H1 (cell line): ENCODE measurements around the gene ADGRL3. TPM values are rescaled to one million over a fixed set of nuclear protein-coding genes. Genes with fewer than 3 reads are reported as not detected.

ENCODE experiments used
- CTCF ChIA-PET: fragments of 300-600 bp; sonication (Branson Sonifier 250); formaldehyde crosslinking; loops from one replicate; lab custom pipeline; 2021; ENCODE audit not compliant: partially characterized antibody; lab: Charles Lee
- POLR2A ChIA-PET: fragments of 300-600 bp; sonication (Branson Sonifier 250); formaldehyde crosslinking; loops from one replicate; lab custom pipeline; 2021; ENCODE audit warnings: inconsistent platforms; ENCODE audit not compliant: partially characterized antibody; lab: Charles Lee
- DNase-seq, 2 experiments: peaks; one replicate each; pipeline versions ENCODE4 v3.0.0 to v3.0.0-alpha.2; 2010 to 2022; ENCODE audit warnings: low spot score in 2 of 2, low read depth in 1 of 2, mixed read lengths in 1 of 2
- FAIRE-seq: peaks from 2 replicates; lab custom pipeline; 2011; peaks lifted over from hg19 to GRCh38; lab: Jason Lieb, UNC
- H2AFZ ChIP-seq: 2 replicates; pipeline ENCODE4 v1.8.1; 2012; ENCODE audit warnings: low read length, inconsistent platforms
- H2AK5ac ChIP-seq: 2 replicates; pipeline ENCODE4 v1.6.1; 2013; ENCODE audit warnings: low read depth, low read length
- H2BK120ac ChIP-seq: replicated peaks from 2 replicates; pipeline ENCODE3; 2013; ENCODE audit warnings: low read depth, low read length, inconsistent platforms
- H2BK12ac ChIP-seq: 2 replicates; pipeline ENCODE4 v1.6.1; 2013; ENCODE audit warnings: low read depth, low read length
- H2BK15ac ChIP-seq: 2 replicates; pipeline ENCODE4 v1.6.1; 2013; ENCODE audit warnings: low read length
- H2BK20ac ChIP-seq: 2 replicates; pipeline ENCODE4 v1.6.1; 2013; ENCODE audit warnings: low read length
- H2BK5ac ChIP-seq: 2 replicates; pipeline ENCODE4 v1.6.1; 2013; ENCODE audit warnings: low read depth, low read length
- H3K14ac ChIP-seq: 2 replicates; pipeline ENCODE4 v1.6.1; 2013; ENCODE audit warnings: inconsistent platforms; ENCODE audit not compliant: insufficient read length
- H3K18ac ChIP-seq: 2 replicates; pipeline ENCODE4 v1.6.1; 2013; ENCODE audit warnings: low read length; ENCODE audit errors: extremely low read depth
- H3K23ac ChIP-seq: 2 replicates; pipeline ENCODE4 v1.6.1; 2013; ENCODE audit warnings: inconsistent platforms; ENCODE audit not compliant: insufficient read length
- H3K23me2 ChIP-seq: 2 replicates; pipeline ENCODE4 v1.6.1; 2013; ENCODE audit warnings: low read depth, low read length
- H3K27ac ChIP-seq: 2 replicates; pipeline ENCODE4 v1.6.1; 2011; ENCODE audit warnings: low read depth, low read length, inconsistent platforms
- H3K27me3 ChIP-seq, 4 experiments: replicated peaks in 1 of 4; 1 replicate in 1 of 4; 2 replicates in 3 of 4; pipeline versions ENCODE4 v1.6.1 to v1.8.1; 2011 to 2013; ENCODE audit warnings: low read length in 3 of 4, mild to moderate bottlenecking in 3 of 4, inconsistent platforms in 2 of 4, mixed read lengths in 2 of 4, moderate library complexity in 1 of 4; ENCODE audit not compliant: control insufficient read depth in 3 of 4, insufficient read depth in 3 of 4; ENCODE audit errors: extremely low read depth in 1 of 4
- H3K36me3 ChIP-seq, 4 experiments: 2 replicates each; pipeline versions ENCODE4 v1.6.1 to v1.8.1; 2011 to 2013; ENCODE audit warnings: mild to moderate bottlenecking in 4 of 4, low read length in 3 of 4, moderate library complexity in 2 of 4, control low read depth in 1 of 4, inconsistent platforms in 1 of 4; ENCODE audit not compliant: insufficient read depth in 4 of 4, control insufficient read depth in 2 of 4
- H3K4ac ChIP-seq: replicated peaks from 2 replicates; pipeline ENCODE3; 2013; ENCODE audit warnings: low read length, low read depth, mixed read lengths, inconsistent platforms; ENCODE audit not compliant: insufficient read length
- H3K4me1 ChIP-seq, 4 experiments: replicated peaks in 1 of 4; 1 replicate in 1 of 4; 2 replicates in 3 of 4; pipeline versions ENCODE4 v1.6.1 to v1.8.1; 2011 to 2013; ENCODE audit warnings: low read length in 3 of 4, inconsistent platforms in 2 of 4, mixed read lengths in 1 of 4; ENCODE audit not compliant: insufficient read depth in 4 of 4, control insufficient read depth in 3 of 4
- H3K4me2 ChIP-seq, 2 experiments: 2 replicates each; pipeline versions ENCODE4 v1.6.1 to v1.8.1; 2011 to 2013; ENCODE audit warnings: low read depth in 2 of 2, low read length in 2 of 2, control low read depth in 1 of 2, inconsistent platforms in 1 of 2, mild to moderate bottlenecking in 1 of 2; ENCODE audit not compliant: insufficient read depth in 1 of 2
- H3K4me3 ChIP-seq, 4 experiments: fragments of 200-600, 300-600 bp in 1 of 4; sonication (generic), shearing (Covaris generic), sonication (Bioruptor Twin) in 1 of 4; 2 replicates each; pipeline versions ENCODE4 v1.5.1 to v1.8.1; 2011 to 2016; ENCODE audit warnings: low read length in 4 of 4, low read depth in 3 of 4, control low read depth in 2 of 4, inconsistent platforms in 2 of 4, mild to moderate bottlenecking in 2 of 4, mixed read lengths in 1 of 4, moderate library complexity in 1 of 4; ENCODE audit not compliant: insufficient read depth in 2 of 4; ENCODE audit errors: extremely low read depth in 1 of 4
- H3K56ac ChIP-seq: replicated peaks from 2 replicates; pipeline ENCODE3; 2013; ENCODE audit warnings: low read depth, mild to moderate bottlenecking, mixed read lengths, low read length, inconsistent platforms; ENCODE audit not compliant: insufficient read length
- H3K79me1 ChIP-seq: 2 replicates; pipeline ENCODE4 v1.6.1; 2013; ENCODE audit warnings: low read depth, low read length, control low read depth
- H3K79me2 ChIP-seq, 2 experiments: 2 replicates each; pipeline versions ENCODE4 v1.6.1 to v1.8.1; 2012 to 2013; ENCODE audit warnings: low read length in 2 of 2, mild to moderate bottlenecking in 2 of 2, inconsistent platforms in 1 of 2; ENCODE audit not compliant: insufficient read depth in 2 of 2, control insufficient read depth in 1 of 2
- H3K9ac ChIP-seq, 4 experiments: replicated peaks in 1 of 4; 1 replicate in 1 of 4; 2 replicates in 3 of 4; pipeline versions ENCODE4 v1.6.1 to v1.8.1; 2011 to 2013; ENCODE audit warnings: low read depth in 3 of 4, low read length in 3 of 4, control low read depth in 2 of 4, mild to moderate bottlenecking in 2 of 4, moderate library complexity in 2 of 4, inconsistent platforms in 1 of 4; ENCODE audit errors: extremely low read depth in 1 of 4
- H3K9me3 ChIP-seq, 2 experiments: 2 replicates each; pipeline versions ENCODE4 v1.6.1 to v1.8.1; 2012 to 2013; ENCODE audit warnings: mild to moderate bottlenecking in 2 of 2, moderate library complexity in 2 of 2, control low read depth in 1 of 2, inconsistent platforms in 1 of 2, low read depth in 1 of 2, low read length in 1 of 2, mixed read lengths in 1 of 2; ENCODE audit not compliant: insufficient read depth in 2 of 2
- H4K20me1 ChIP-seq, 2 experiments: replicated peaks in 1 of 2; 2 replicates each; pipeline versions ENCODE3 to v1.8.1; 2011 to 2013; ENCODE audit warnings: inconsistent platforms in 2 of 2, low read length in 2 of 2, mild to moderate bottlenecking in 1 of 2; ENCODE audit not compliant: insufficient read depth in 2 of 2, control insufficient read depth in 1 of 2
- H4K5ac ChIP-seq: 2 replicates; pipeline ENCODE4 v1.6.1; 2013; ENCODE audit warnings: low read length, low read depth, mixed read lengths, inconsistent platforms; ENCODE audit not compliant: insufficient read length
- H4K8ac ChIP-seq: 2 replicates; pipeline ENCODE4 v1.8.0; 2013; ENCODE audit warnings: mild to moderate bottlenecking, moderate library complexity, low read length, inconsistent platforms; ENCODE audit not compliant: insufficient read depth; ENCODE audit errors: extremely low read depth
- H4K91ac ChIP-seq: replicated peaks from 2 replicates; pipeline ENCODE3; 2013; ENCODE audit warnings: low read length, mixed read lengths, inconsistent platforms; ENCODE audit not compliant: insufficient read length
- POLR2A ChIP-seq, 2 experiments: IDR thresholded peaks; 1 replicate in 1 of 2; 2 replicates in 1 of 2; pipeline ENCODE4 v1.6.1; 2011; ENCODE audit warnings: low read depth in 2 of 2, low read length in 2 of 2, mild to moderate bottlenecking in 2 of 2; ENCODE audit errors: control extremely low read depth in 1 of 2
- WGBS, 2 experiments: shearing (Covaris generic) in 1 of 2; methylation state at CpG; one replicate each; pipeline versions ENCODE4 v1.1.6 to v1.1.7; 2013 to 2015; ENCODE audit warnings: low lambda C conversion rate in 2 of 2, mixed read lengths in 2 of 2, inconsistent platforms in 1 of 2, low coverage in 1 of 2, missing lambda C conversion rate in 1 of 2; ENCODE audit not compliant: insufficient replicate concordance in 2 of 2, insufficient coverage in 1 of 2, insufficient read length in 1 of 2; ENCODE audit errors: extremely low coverage in 1 of 2, missing lambda C conversion rate in 1 of 2; 5-methylcytosine and 5-hydroxymethylcytosine counted together
- polyA plus RNA-seq, 7 experiments: library from polyadenylated mRNA; depleted of rRNA in 3 of 7; stranded (reverse) in 5 of 7; unstranded in 2 of 7; fragments of >200 nt in 5 of 7; fragments of 200-250 nt in 2 of 7; gene quantifications; 1 replicate in 5 of 7; 2 replicates in 1 of 7; 4 replicates in 1 of 7; pipeline versions ENCODE4 v1.2.1 to v1.2.3, GENCODE V29; 2011 to 2013; ENCODE audit warnings: missing spikeins in 2 of 7, mixed read lengths in 2 of 7
- total RNA-seq: library from RNA; stranded (reverse); fragmentation: NEBNext Ultra II Directional; extraction: Animal tissue kit (Norgen Biotek cat#: 25700); gene quantifications from 2 replicates; pipeline ENCODE4 v1.2.1, GENCODE V29; 2021
- TF ChIP-seq, protein P1 (sequence below): IDR thresholded peaks from 2 replicates; pipeline ENCODE4 v1.6.1; 2011; ENCODE audit warnings: low read depth, mild to moderate bottlenecking, low read length; ENCODE audit not compliant: insufficient read depth

The ADGRL3 gene
- total and polyA plus RNA-seq, 2 of the 8 experiments (the other 6 are each of a cell fraction or from before 2014, with no cell fraction given): 6.6 to 13.0 TPM

DNA sequence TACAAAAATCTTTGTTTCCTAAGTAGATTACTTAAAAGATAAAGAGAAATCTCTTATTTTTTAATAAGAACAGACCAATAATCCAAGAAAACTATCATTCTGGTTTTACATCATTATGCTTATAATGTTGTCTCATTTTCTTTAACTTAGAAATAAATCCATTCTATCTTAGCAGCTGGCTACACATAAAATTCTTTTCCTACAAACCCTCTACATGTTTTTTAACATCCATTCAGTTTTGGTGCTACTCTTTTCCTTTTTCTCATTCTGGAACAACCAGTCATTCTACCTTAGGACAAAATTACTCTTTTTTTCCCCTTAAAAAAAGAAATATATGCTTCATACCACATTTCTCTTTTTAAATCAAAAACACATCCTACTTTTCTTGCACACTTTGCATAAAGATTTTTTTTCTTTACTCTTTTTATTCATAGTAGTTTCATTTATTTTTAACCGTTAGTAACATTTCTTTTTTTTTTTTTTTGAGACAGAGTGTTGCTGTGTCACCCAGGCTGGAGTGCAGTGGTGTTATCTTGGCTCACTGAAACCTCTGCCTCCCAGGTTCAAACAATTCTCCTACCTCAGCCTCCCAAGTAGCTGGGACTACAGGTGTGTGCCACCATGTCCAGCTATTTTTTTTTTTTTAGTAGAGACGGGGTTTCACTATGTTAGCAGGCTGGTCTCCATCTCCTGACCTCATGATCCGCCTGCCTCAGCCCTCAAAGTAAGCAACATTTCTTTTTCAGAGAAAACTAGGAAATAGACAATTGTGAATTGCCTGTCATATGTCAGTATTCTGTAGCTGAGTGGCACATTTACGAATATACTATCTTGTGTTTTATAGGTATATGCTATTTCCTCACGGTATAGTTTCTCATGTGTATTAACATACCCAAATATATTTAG, 562.8 kb downstream of the ADGRL3 start:
- Histone ChIP-seq H3K4me2 (no peak overlapping the region; a peak in 1 of 4 replicates), H3K14ac (no peak overlapping the region), H4K5ac (no peak overlapping the region), H3K4me1 (no peaks in the 10 kb centered on the region), H3K4ac (no peak overlapping the region), H3K23me2 (no peaks in the 10 kb centered on the region), H3K18ac (no peak overlapping the region), H2AFZ (no peak overlapping the region), H3K4me3 (peak overlapping the region in 2 of 4 experiments; percentile 12 to 55; a peak in 3 of 8 replicates), H2AK5ac (no peak overlapping the region), H3K56ac (no peak overlapping the region), H2BK20ac (no peak overlapping the region), H2BK120ac (no peak overlapping the region), H4K8ac (no peak overlapping the region), H3K27ac (no peak overlapping the region), H2BK15ac (no peak overlapping the region), H3K9me3 (peaks cover 77 to 89% of the 10 kb centered on the region in 2 experiments), H3K79me1 (no peaks in the 10 kb centered on the region), H2BK12ac (no peak overlapping the region), H3K23ac (no peak overlapping the region), H3K36me3 (peaks cover 32 to 83% (median 59%) of the 10 kb centered on the region in 4 experiments), H4K91ac (no peak overlapping the region), H2BK5ac (no peak overlapping the region), H3K27me3 (no peaks in the 10 kb centered on the region), H3K9ac (no peak overlapping the region), H3K79me2 (peaks cover 0 to 32% of the 10 kb centered on the region in 2 experiments; a peak in 2 of 4 replicates), H4K20me1 (no peaks in the 10 kb centered on the region)
- DNase-seq (no peak), FAIRE-seq (no peak)
- ChIA-PET CTCF (no interaction called here), POLR2A (interaction anchor here (0.6 to 5.0 kb wide), 6 partner anchors 9 to 817 kb away, joined by 3 to 37 read pairs (median 4); no protein-coding TSS in a partner anchor)
- WGBS, 2 experiments: 96% methylated on average over 5 of the region's 5 CpGs; no CpG with 5 or more reads in 1 of the 2 experiments
- TF ChIP-seq, protein P1, sequence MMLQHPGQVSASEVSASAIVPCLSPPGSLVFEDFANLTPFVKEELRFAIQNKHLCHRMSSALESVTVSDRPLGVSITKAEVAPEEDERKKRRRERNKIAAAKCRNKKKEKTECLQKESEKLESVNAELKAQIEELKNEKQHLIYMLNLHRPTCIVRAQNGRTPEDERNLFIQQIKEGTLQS: no peak
- TF ChIP-seq POLR2A (IDR thresholded peaks at IDR 0.05; ENCODE audit: control extremely low read depth in 1 of 2, low read depth in 2 of 2, low read length in 2 of 2): peak; percentile 51 to 78; a peak in 2 of 3 replicates
